ENCODE measurements around the gene TTC3.

- TF ChIP-seq CTCF (conservative IDR thresholded peaks at IDR 0.05; ENCODE audit: low read length) (no peak), EZH2phosphoT487 (IDR thresholded peaks at IDR 0.05; ENCODE audit: borderline replicate concordance) (no peak)
Measured at GRCh38 chr21:37139154-37139553, 66.1 kb downstream of the TTC3 start.
